ENCODE measurements around the gene DNAH12. TPM values are rescaled to one million over a fixed set of nuclear protein-coding genes. Genes with fewer than 3 reads are reported as not detected.

DNAH12 gene
- total RNA-seq = under 1 TPM in 1 of 2 experiments, not detected in 1; 0.08 TPM

- peaks cover 7% of the 10 kb centered on the region for H3K4me1 Mint-ChIP-seq
- H3K27ac Mint-ChIP-seq = no peak within 1 kb of the TSS
- H3K4me3 Mint-ChIP-seq = no peak within 1 kb of the TSS
- DNase-seq = peak; percentile 41
- H3K36me3 Mint-ChIP-seq = no peaks in the 10 kb centered on the region
- H3K9me3 Mint-ChIP-seq = no peaks in the 10 kb centered on the region
- peaks cover 5% of the 10 kb centered on the region for H3K27me3 Mint-ChIP-seq
These were observed at the start of gene DNAH12 for GRCh38 chr3:57544181-57545125. Gene DNAH12, minus strand, starts transcription at chr3:57544344. Its CDS starts 1,474 bp downstream, at chr3:57542870.

GRCh38 chr3:57592306-57592705 lies 48.2 kb upstream of the DNAH12 start:
- Mint-ChIP-seq H3K36me3 (peaks cover 33% of the 10 kb centered on the region), H3K4me3 (no peak overlapping the region), H3K9me3 (no peaks in the 10 kb centered on the region), H3K4me1 (peaks cover 41% of the 10 kb centered on the region), H3K27ac (no peak overlapping the region), H3K27me3 (no peaks in the 10 kb centered on the region)
- DNase-seq = no peak

- H3K27ac Mint-ChIP-seq = no peak overlapping the region
- H3K4me3 Mint-ChIP-seq = no peak overlapping the region
- DNase-seq = no peak
- peaks cover 20% of the 10 kb centered on the region for H3K36me3 Mint-ChIP-seq
- no peaks in the 10 kb centered on the region for H3K27me3 Mint-ChIP-seq
- H3K9me3 Mint-ChIP-seq = no peaks in the 10 kb centered on the region
- H3K4me1 Mint-ChIP-seq = peaks cover 40% of the 10 kb centered on the region
These were observed 43.8 kb upstream of the DNAH12 start for GRCh38 chr3:57587905-57588304.

- peaks cover 37% of the 10 kb centered on the region for H3K4me1 Mint-ChIP-seq
- no peak overlapping the region for H3K27ac Mint-ChIP-seq
- no peaks in the 10 kb centered on the region for H3K27me3 Mint-ChIP-seq
These were observed 42.6 kb upstream of the DNAH12 start for GRCh38 chr3:57586778-57587177.

GRCh38 chr3:57583544-57583943 lies 39.4 kb upstream of the DNAH12 start:
- DNase-seq = no peak
- H3K27me3 Mint-ChIP-seq = no peaks in the 10 kb centered on the region
- no peak overlapping the region for H3K27ac Mint-ChIP-seq
- H3K36me3 Mint-ChIP-seq = peaks cover 18% of the 10 kb centered on the region
- no peak overlapping the region for H3K4me3 Mint-ChIP-seq
- H3K4me1 Mint-ChIP-seq = peaks cover 30% of the 10 kb centered on the region
- no peaks in the 10 kb centered on the region for H3K9me3 Mint-ChIP-seq

More at GRCh38 chr3:57586778-57587177, 42.6 kb upstream of the DNAH12 start:
- DNase-seq = no peak
- Mint-ChIP-seq H3K9me3 (no peaks in the 10 kb centered on the region), H3K36me3 (peaks cover 18% of the 10 kb centered on the region), H3K4me3 (no peak overlapping the region)

- Mint-ChIP-seq H3K4me1 (peaks cover 28% of the 10 kb centered on the region), H3K4me3 (no peak overlapping the region), H3K36me3 (peaks cover 22% of the 10 kb centered on the region), H3K27ac (no peak overlapping the region), H3K27me3 (no peaks in the 10 kb centered on the region), H3K9me3 (no peaks in the 10 kb centered on the region)
- DNase-seq = no peak
These were observed 38.5 kb upstream of the DNAH12 start for GRCh38 chr3:57582474-57583168.

- Mint-ChIP-seq H3K36me3 (peaks cover 34% of the 10 kb centered on the region), H3K4me3 (no peak overlapping the region), H3K4me1 (peaks cover 16% of the 10 kb centered on the region), H3K9me3 (no peaks in the 10 kb centered on the region), H3K27ac (no peak overlapping the region), H3K27me3 (no peaks in the 10 kb centered on the region)
- no peak for DNase-seq
These were observed 33.7 kb upstream of the DNAH12 start for GRCh38 chr3:57577801-57578200.

- Mint-ChIP-seq H3K4me1 (peaks cover 16% of the 10 kb centered on the region), H3K9me3 (no peaks in the 10 kb centered on the region), H3K4me3 (no peak overlapping the region), H3K36me3 (peaks cover 40% of the 10 kb centered on the region), H3K27me3 (no peaks in the 10 kb centered on the region), H3K27ac (peak overlapping the region; percentile 11)
- no peak for DNase-seq
These were observed 32.0 kb upstream of the DNAH12 start for GRCh38 chr3:57575966-57576626.

- Mint-ChIP-seq H3K9me3 (no peaks in the 10 kb centered on the region), H3K27me3 (no peaks in the 10 kb centered on the region), H3K4me1 (peaks cover 18% of the 10 kb centered on the region), H3K27ac (no peak overlapping the region), H3K36me3 (peaks cover 28% of the 10 kb centered on the region), H3K4me3 (no peak overlapping the region)
- no peak for DNase-seq
These were observed 28.0 kb upstream of the DNAH12 start for GRCh38 chr3:57572096-57572495.

- no peaks in the 10 kb centered on the region for H3K9me3 Mint-ChIP-seq
- no peak overlapping the region for H3K4me3 Mint-ChIP-seq
- no peak for DNase-seq
- peaks cover 10% of the 10 kb centered on the region for H3K4me1 Mint-ChIP-seq
- no peak overlapping the region for H3K27ac Mint-ChIP-seq
- peaks cover 26% of the 10 kb centered on the region for H3K36me3 Mint-ChIP-seq
- no peaks in the 10 kb centered on the region for H3K27me3 Mint-ChIP-seq
These were observed 26.7 kb upstream of the DNAH12 start for GRCh38 chr3:57570878-57571277.

GRCh38 chr3:57569859-57570450 lies 25.8 kb upstream of the DNAH12 start:
- no peak for DNase-seq
- H3K4me1 Mint-ChIP-seq = peaks cover 8% of the 10 kb centered on the region
- no peaks in the 10 kb centered on the region for H3K9me3 Mint-ChIP-seq
- peaks cover 21% of the 10 kb centered on the region for H3K36me3 Mint-ChIP-seq
- H3K27me3 Mint-ChIP-seq = no peaks in the 10 kb centered on the region
- H3K27ac Mint-ChIP-seq = no peak overlapping the region
- no peak overlapping the region for H3K4me3 Mint-ChIP-seq

- Mint-ChIP-seq H3K27me3 (no peaks in the 10 kb centered on the region), H3K4me1 (peaks cover 41% of the 10 kb centered on the region), H3K27ac (no peak overlapping the region), H3K36me3 (peaks cover 40% of the 10 kb centered on the region), H3K4me3 (peak overlapping the region; percentile 66), H3K9me3 (no peaks in the 10 kb centered on the region)
- DNase-seq = no peak
These were observed 15.4 kb upstream of the DNAH12 start for GRCh38 chr3:57559526-57559925.

- H3K27ac Mint-ChIP-seq = peak overlapping the region; percentile 99
- peaks cover 37% of the 10 kb centered on the region for H3K4me1 Mint-ChIP-seq
- peak; percentile 44 for DNase-seq
- H3K9me3 Mint-ChIP-seq = no peaks in the 10 kb centered on the region
- peak overlapping the region; percentile 98 for H3K4me3 Mint-ChIP-seq
- no peaks in the 10 kb centered on the region for H3K27me3 Mint-ChIP-seq
- H3K36me3 Mint-ChIP-seq = peaks cover 36% of the 10 kb centered on the region
These were observed 13.0 kb upstream of the DNAH12 start for GRCh38 chr3:57557085-57557537.

- Mint-ChIP-seq H3K4me3 (peak overlapping the region; percentile 98), H3K36me3 (peaks cover 36% of the 10 kb centered on the region), H3K9me3 (no peaks in the 10 kb centered on the region), H3K27ac (peak overlapping the region; percentile 99), H3K4me1 (peaks cover 36% of the 10 kb centered on the region), H3K27me3 (no peaks in the 10 kb centered on the region)
- peak; percentile 47 for DNase-seq
These were observed 12.4 kb upstream of the DNAH12 start for GRCh38 chr3:57556459-57557084.
